ENCODE measurements around the gene CRISPLD2.

Gene CRISPLD2

DNA sequence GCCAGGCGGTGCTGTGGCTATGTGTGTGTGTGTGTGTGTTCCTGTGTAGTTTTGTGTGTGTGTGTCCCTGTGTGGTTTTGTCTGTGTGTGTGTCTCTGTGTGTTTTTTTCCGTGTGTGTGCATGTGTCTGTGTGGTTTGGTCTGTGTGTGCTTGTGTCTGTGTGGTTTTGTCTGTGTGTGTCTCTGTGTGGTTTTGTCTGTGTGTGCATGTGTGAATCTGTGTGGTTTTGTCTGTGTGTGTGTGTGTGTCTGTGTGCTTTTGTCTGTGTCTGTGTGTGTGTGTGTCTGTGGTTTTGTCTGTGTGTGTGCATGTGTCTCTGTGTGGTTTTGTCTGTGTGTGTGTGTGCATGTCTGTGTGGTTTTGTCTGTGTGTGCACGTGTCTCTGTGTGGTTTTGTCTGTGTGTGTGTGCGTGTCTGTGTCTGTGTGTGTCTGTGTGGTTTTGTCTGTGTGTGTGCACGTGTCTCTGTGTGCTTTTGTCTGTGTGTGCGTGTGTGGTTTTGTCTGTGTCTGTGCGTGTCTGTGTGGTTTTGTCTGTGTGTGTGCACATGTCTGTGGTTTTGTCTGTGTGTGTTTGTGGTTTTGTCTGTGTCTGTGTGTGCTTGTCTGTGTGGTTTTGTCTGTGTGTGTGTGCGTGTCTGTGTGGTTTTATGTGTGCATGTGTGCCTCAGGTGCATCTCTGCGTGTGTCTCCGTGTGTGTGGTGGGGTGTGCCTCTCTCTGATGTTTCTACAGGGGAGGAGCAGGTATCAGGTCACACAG lies 129.2 kb downstream of the CRISPLD2 start:
- Histone ChIP-seq H3K36me3 (ENCODE audit: control insufficient read depth, insufficient read depth, low read length) (no peaks in the 10 kb centered on the region), H3K4me1 (ENCODE audit: control insufficient read depth, insufficient read depth, low read length) (peaks cover 23% of the 10 kb centered on the region), H3K4me3 (ENCODE audit: low read length) (no peak overlapping the region), H3K27me3 (ENCODE audit: control insufficient read depth, insufficient read depth, low read length) (no peaks in the 10 kb centered on the region), H3K27ac (ENCODE audit: low read depth, low read length) (no peak overlapping the region), H3K9ac (ENCODE audit: low read length) (peak overlapping the region; percentile 17)

- no peak overlapping the region for H3K27ac ChIP-seq (ENCODE audit: low read depth, low read length)
These were observed 130.1 kb downstream of the CRISPLD2 start for GRCh38 chr16:84949772-84950436.

GRCh38 chr16:84950906-84951305 lies 131.1 kb downstream of the CRISPLD2 start:
- H3K36me3 ChIP-seq (ENCODE audit: control insufficient read depth, insufficient read depth, low read length), result no peaks in the 10 kb centered on the region
- H3K27ac ChIP-seq (ENCODE audit: low read depth, low read length), result no peak overlapping the region
- no peak overlapping the region for H3K4me3 ChIP-seq (ENCODE audit: low read length)
- H3K9ac ChIP-seq (ENCODE audit: low read length), result no peak overlapping the region
- H3K27me3 ChIP-seq (ENCODE audit: control insufficient read depth, insufficient read depth, low read length), result no peaks in the 10 kb centered on the region
- H3K4me1 ChIP-seq (ENCODE audit: control insufficient read depth, insufficient read depth, low read length), result peaks cover 23% of the 10 kb centered on the region

More at GRCh38 chr16:84949772-84950436, 130.1 kb downstream of the CRISPLD2 start:
- Histone ChIP-seq H3K36me3 (ENCODE audit: control insufficient read depth, insufficient read depth, low read length) (no peaks in the 10 kb centered on the region), H3K4me1 (ENCODE audit: control insufficient read depth, insufficient read depth, low read length) (peaks cover 23% of the 10 kb centered on the region), H3K9ac (ENCODE audit: low read length) (no peak overlapping the region), H3K27me3 (ENCODE audit: control insufficient read depth, insufficient read depth, low read length) (no peaks in the 10 kb centered on the region), H3K4me3 (ENCODE audit: low read length) (no peak overlapping the region)

- Histone ChIP-seq H3K27ac (ENCODE audit: low read depth, low read length) (peak overlapping the region; percentile 72), H3K27me3 (ENCODE audit: control insufficient read depth, insufficient read depth, low read length) (no peaks in the 10 kb centered on the region), H3K9ac (ENCODE audit: low read length) (no peak overlapping the region)
These were observed 132.8 kb downstream of the CRISPLD2 start for GRCh38 chr16:84952335-84953189.

DNA sequence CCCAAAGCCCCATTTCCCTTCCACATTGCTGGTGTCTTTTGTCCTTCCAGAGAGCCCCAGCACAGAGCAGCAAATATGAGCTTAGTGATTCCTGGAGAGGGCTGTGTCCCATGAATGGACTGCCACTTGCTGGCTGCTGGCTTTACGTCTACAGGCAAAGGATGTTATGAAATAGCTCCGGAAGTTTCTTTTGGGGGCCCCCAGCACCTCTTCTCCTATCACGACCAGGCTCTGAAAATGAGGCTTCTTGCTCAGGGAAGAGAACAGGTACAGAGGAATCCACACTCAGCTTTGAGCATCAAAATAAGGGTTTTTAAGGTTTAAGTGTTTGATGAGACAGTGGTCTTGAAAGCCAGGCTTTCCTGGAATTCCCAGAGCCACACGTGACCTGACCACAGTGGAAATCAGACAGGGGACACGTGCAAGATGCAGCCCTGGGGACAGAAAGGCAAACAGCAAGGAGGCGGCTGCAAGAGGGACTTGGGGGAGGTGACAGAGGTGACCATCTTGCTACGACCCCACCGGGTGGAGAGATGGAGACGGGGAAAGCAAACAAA lies 133.5 kb downstream of the CRISPLD2 start:
- Histone ChIP-seq H3K9ac (ENCODE audit: low read length) (no peak overlapping the region), H3K36me3 (ENCODE audit: control insufficient read depth, insufficient read depth, low read length) (no peaks in the 10 kb centered on the region), H3K27ac (ENCODE audit: low read depth, low read length) (peak overlapping the region; percentile 72), H3K27me3 (ENCODE audit: control insufficient read depth, insufficient read depth, low read length) (no peaks in the 10 kb centered on the region), H3K4me1 (ENCODE audit: control insufficient read depth, insufficient read depth, low read length) (peaks cover 22% of the 10 kb centered on the region), H3K4me3 (ENCODE audit: low read length) (no peak overlapping the region)

More at GRCh38 chr16:84952335-84953189, 132.8 kb downstream of the CRISPLD2 start:
- H3K36me3 ChIP-seq (ENCODE audit: control insufficient read depth, insufficient read depth, low read length), result no peaks in the 10 kb centered on the region
- H3K4me3 ChIP-seq (ENCODE audit: low read length), result no peak overlapping the region
- H3K4me1 ChIP-seq (ENCODE audit: control insufficient read depth, insufficient read depth, low read length), result peaks cover 22% of the 10 kb centered on the region

GRCh38 chr16:84955427-84955826 lies 135.6 kb downstream of the CRISPLD2 start:
- Histone ChIP-seq H3K27me3 (ENCODE audit: control insufficient read depth, insufficient read depth, low read length) (no peaks in the 10 kb centered on the region), H3K9ac (ENCODE audit: low read length) (no peak overlapping the region), H3K27ac (ENCODE audit: low read depth, low read length) (no peak overlapping the region), H3K4me1 (ENCODE audit: control insufficient read depth, insufficient read depth, low read length) (peaks cover 22% of the 10 kb centered on the region), H3K36me3 (ENCODE audit: control insufficient read depth, insufficient read depth, low read length) (no peaks in the 10 kb centered on the region), H3K4me3 (ENCODE audit: low read length) (no peak overlapping the region)

DNA sequence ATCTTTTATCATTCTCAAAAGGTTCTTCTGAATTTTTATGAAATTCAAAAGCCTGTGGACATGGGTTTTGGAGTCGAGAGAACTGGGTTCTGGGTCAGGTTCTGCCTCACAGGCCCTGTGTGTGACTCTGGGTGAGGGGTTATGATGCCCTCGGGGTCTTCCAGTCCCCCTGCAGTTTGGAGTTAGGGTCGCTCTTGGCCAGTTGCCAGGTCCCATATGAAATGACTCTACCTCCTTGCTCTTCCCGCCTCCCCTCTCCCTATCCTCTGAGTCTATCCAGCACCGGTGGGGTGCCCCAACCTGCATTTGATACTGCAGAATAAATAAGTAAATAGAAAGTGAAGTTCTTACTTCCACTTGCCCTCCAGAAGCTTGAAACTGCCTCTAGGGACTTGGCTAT lies 137.4 kb downstream of the CRISPLD2 start:
- no peak overlapping the region for H3K9ac ChIP-seq (ENCODE audit: low read length)
- H3K4me3 ChIP-seq (ENCODE audit: low read length), result no peak overlapping the region
- H3K36me3 ChIP-seq (ENCODE audit: control insufficient read depth, insufficient read depth, low read length), result no peaks in the 10 kb centered on the region
- H3K27ac ChIP-seq (ENCODE audit: low read depth, low read length), result no peak overlapping the region
- H3K4me1 ChIP-seq (ENCODE audit: control insufficient read depth, insufficient read depth, low read length), result peaks cover 14% of the 10 kb centered on the region
- no peaks in the 10 kb centered on the region for H3K27me3 ChIP-seq (ENCODE audit: control insufficient read depth, insufficient read depth, low read length)

DNA sequence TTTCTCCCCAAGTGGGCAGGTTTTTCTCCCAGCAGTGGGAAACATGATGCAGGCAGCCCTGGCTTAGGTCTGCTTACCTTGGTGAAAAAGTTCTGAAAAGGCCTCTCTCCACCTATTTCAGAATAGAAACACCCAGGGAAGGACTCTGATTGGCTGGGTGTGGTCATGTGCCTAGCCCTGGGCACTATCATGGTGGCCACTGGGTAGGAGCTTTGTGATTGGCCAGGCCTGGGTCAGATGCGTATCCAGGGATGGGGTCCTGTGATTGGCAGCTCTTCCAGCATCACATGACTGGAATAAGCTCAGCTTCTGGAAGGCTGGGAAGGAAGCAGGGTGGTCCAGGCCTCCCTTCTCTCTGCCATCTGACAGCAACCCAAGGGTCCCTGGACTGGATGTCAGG lies 138.0 kb downstream of the CRISPLD2 start:
- no peak overlapping the region for H3K9ac ChIP-seq (ENCODE audit: low read length)
- no peaks in the 10 kb centered on the region for H3K27me3 ChIP-seq (ENCODE audit: control insufficient read depth, insufficient read depth, low read length)
- H3K36me3 ChIP-seq (ENCODE audit: control insufficient read depth, insufficient read depth, low read length), result no peaks in the 10 kb centered on the region
- H3K4me1 ChIP-seq (ENCODE audit: control insufficient read depth, insufficient read depth, low read length), result peaks cover 10% of the 10 kb centered on the region
- no peak overlapping the region for H3K4me3 ChIP-seq (ENCODE audit: low read length)
- H3K27ac ChIP-seq (ENCODE audit: low read depth, low read length), result no peak overlapping the region
